GM23338 (cell line): ENCODE data around the gene INPP1. TPM values are rescaled to one million over a fixed set of nuclear protein-coding genes. Genes with fewer than 3 reads are reported as not detected.
"Not testable (repeated sequence)": the region's sequence is repeated elsewhere in the genome, so short reads cannot be mapped to it uniquely, and the experiment has no call there.

ENCODE experiments used
- ATAC-seq: fragments of 200-7000 bp; cut with Tn5 transposase; 3 replicates; pipeline ENCODE4 v1.9.1; 2020
- DNase-seq: peaks from one replicate; pipeline ENCODE4 v3.0.0-alpha.2; 2015; ENCODE audit warnings: low spot score
- H2AFZ ChIP-seq: fragments of 200-600 bp; sonication (generic); 2 replicates; pipeline ENCODE4 v1.8.0; 2016; ENCODE audit warnings: antibody characterized with exemption, mild to moderate bottlenecking, moderate library complexity
- H3F3A ChIP-seq: fragments of 200-600 bp; sonication (generic); replicated peaks from 2 replicates; pipeline ENCODE4 v1.8.0; 2017; ENCODE audit warnings: antibody characterized with exemption, mixed run types, low read depth
- H3K27ac ChIP-seq: fragments of 200-600 bp; sonication (generic); 2 replicates; pipeline ENCODE4 v1.6.1; 2016; ENCODE audit warnings: low read depth
- H3K27me3 ChIP-seq: fragments of 200-600 bp; sonication (generic); 2 replicates; pipeline ENCODE4 v1.8.0; 2016; ENCODE audit warnings: mild to moderate bottlenecking, mixed run types, moderate library complexity; ENCODE audit not compliant: insufficient read depth
- H3K36me3 ChIP-seq: fragments of 200-600 bp; sonication (generic); 2 replicates; pipeline ENCODE4 v1.8.0; 2016; ENCODE audit warnings: mild to moderate bottlenecking; ENCODE audit not compliant: insufficient read depth
- H3K4me1 ChIP-seq: fragments of 200-600 bp; sonication (generic); 2 replicates; pipeline ENCODE4 v1.8.0; 2016; ENCODE audit warnings: mild to moderate bottlenecking, moderate library complexity; ENCODE audit not compliant: insufficient read depth
- H3K4me2 ChIP-seq: fragments of 200-600 bp; sonication (generic); 2 replicates; pipeline ENCODE4 v1.7.1; 2017; ENCODE audit warnings: mixed run types
- H3K4me3 ChIP-seq: fragments of 200-600 bp; sonication (generic); 2 replicates; pipeline ENCODE4 v1.6.1; 2016; ENCODE audit warnings: mixed run types
- H3K79me2 ChIP-seq: fragments of 200-600 bp; sonication (generic); replicated peaks from 2 replicates; pipeline ENCODE4 v1.8.0; 2017; ENCODE audit warnings: mild to moderate bottlenecking; ENCODE audit not compliant: insufficient read depth
- H3K9me2 ChIP-seq: fragments of 200-600 bp; sonication (generic); 2 replicates; pipeline ENCODE4 v1.8.0; 2017; ENCODE audit not compliant: insufficient read depth
- H4K20me1 ChIP-seq: fragments of 200-600 bp; sonication (generic); replicated peaks from 2 replicates; pipeline ENCODE4 v1.8.0; 2017; ENCODE audit warnings: mild to moderate bottlenecking; ENCODE audit not compliant: insufficient read depth
- H3K27ac Mint-ChIP-seq: 2 replicates; pipeline ENCODE4 v1.8.0; 2020; ENCODE audit warnings: inconsistent platforms, mild to moderate bottlenecking, moderate library complexity, mixed read lengths
- H3K27me3 Mint-ChIP-seq: 3 replicates; pipeline ENCODE4 v1.8.0; 2022; ENCODE audit warnings: low read depth, mild to moderate bottlenecking, moderate library complexity, mixed read lengths, inconsistent platforms; ENCODE audit not compliant: insufficient read depth, poor library complexity
- H3K36me3 Mint-ChIP-seq: 3 replicates; pipeline ENCODE4 v1.8.0; 2021; ENCODE audit warnings: low read depth, mild to moderate bottlenecking, inconsistent platforms, moderate library complexity, mixed read lengths
- H3K4me1 Mint-ChIP-seq: 3 replicates; pipeline ENCODE4 v1.8.0; 2020; ENCODE audit warnings: mild to moderate bottlenecking, inconsistent platforms, mixed read lengths
- H3K4me3 Mint-ChIP-seq: 3 replicates; pipeline ENCODE4 v1.8.0; 2021; ENCODE audit warnings: moderate library complexity, mild to moderate bottlenecking, inconsistent platforms, mixed read lengths
- H3K9me3 Mint-ChIP-seq: 3 replicates; pipeline ENCODE4 v1.8.0; 2020; ENCODE audit warnings: moderate library complexity, mild to moderate bottlenecking, inconsistent platforms, mixed read lengths
- CREB1 ChIP-seq: fragments of 250-450 bp; sonication (Bioruptor Pico); IDR thresholded peaks from 2 replicates; pipeline ENCODE4 v1.5.0; 2020; ENCODE audit warnings: low read depth, mild to moderate bottlenecking, moderate library complexity
- CTCF ChIP-seq, 2 experiments: fragments of 200-600 bp in 1 of 2; sonication (generic) in 1 of 2; conservative IDR thresholded peaks; 2 replicates each; pipeline versions ENCODE4 v1.5.1 to v1.6.1; 2016 to 2017; ENCODE audit warnings: antibody characterized with exemption in 2 of 2, low read depth in 2 of 2, mild to moderate bottlenecking in 2 of 2, moderate library complexity in 1 of 2
- EZH2 ChIP-seq: fragments of 200-600 bp; sonication (generic); IDR thresholded peaks from one replicate; pipeline ENCODE4 v1.8.0; 2017; ENCODE audit warnings: antibody characterized with exemption, mild to moderate bottlenecking, low read depth; ENCODE audit not compliant: unreplicated experiment
- EZH2phosphoT487 ChIP-seq: fragments of 200-600 bp; sonication (generic); IDR thresholded peaks from one replicate; pipeline ENCODE4 v1.8.1; 2018; ENCODE audit warnings: antibody characterized with exemption; ENCODE audit not compliant: unreplicated experiment
- JUNB ChIP-seq: IDR thresholded peaks from one replicate; pipeline ENCODE4 v1.6.1; 2016; ENCODE audit warnings: antibody characterized with exemption; ENCODE audit not compliant: unreplicated experiment
- NANOG ChIP-seq: IDR thresholded peaks from 2 replicates; pipeline ENCODE4 v1.6.1; 2016; ENCODE audit warnings: antibody characterized with exemption, borderline replicate concordance
- POLR2AphosphoS5 ChIP-seq: IDR thresholded peaks from 2 replicates; pipeline ENCODE4 v1.6.1; 2016; ENCODE audit warnings: antibody characterized with exemption, low read depth
- ZNF331 ChIP-seq: fragments of 250-450 bp; sonication (Bioruptor Pico); IDR thresholded peaks from 2 replicates; pipeline ENCODE4 v1.5.0; 2020; ENCODE audit warnings: low read depth, mild to moderate bottlenecking, moderate library complexity
- long read RNA-seq: library from polyadenylated mRNA; unstranded; transcript quantifications from one replicate; pipeline ENCODE4 v2.0.0, GENCODE V29; 2020; ENCODE audit not compliant: unreplicated experiment
- polyA plus RNA-seq: library from polyadenylated mRNA; unstranded; fragments of >200 nt; fragmentation: Nextera tagmentation; extraction: Ambion mirVana; gene quantifications from 2 replicates; pipeline ENCODE4 v1.2.1, GENCODE V29; 2016
- total RNA-seq: library from RNA; depleted of rRNA; stranded (reverse); fragments of >200 nt; shearing (Covaris generic); gene quantifications from 2 replicates; pipeline ENCODE4 v1.2.3, GENCODE V29; 2014; rRNA removed

Gene INPP1
- total RNA-seq (0.31 and 6.5 TPM in 2 replicates), polyA plus RNA-seq (1.9 and 2.6 TPM in 2 replicates)
- long read RNA-seq, transcript INPP1-201 (6 exons, 1,919 nt): major isoform, 8 of 10 reads
- long read RNA-seq, partial matches to known transcripts: 0 of 10 reads
- long read RNA-seq, other reads (novel, unspliced or antisense): 1 of 10 reads

- peaks cover 21% of the 10 kb centered on the region for H3K27me3 ChIP-seq
- H3K36me3 ChIP-seq: no peaks in the 10 kb centered on the region
- no peaks in the 10 kb centered on the region for H3K79me2 ChIP-seq
- no peaks in the 10 kb centered on the region for H4K20me1 ChIP-seq
- peak within 1 kb of the TSS; percentile 82 for H3K4me2 ChIP-seq
- no peaks in the 10 kb centered on the region for H3K36me3 Mint-ChIP-seq
- H3K4me1 ChIP-seq: peaks cover 6% of the 10 kb centered on the region
- peaks cover 17% of the 10 kb centered on the region for H3K27me3 Mint-ChIP-seq
- TF ChIP-seq EZH2 (no peak), CREB1 (CRISPR knock-in tag) (peak; percentile 48; the same call in 1 of the 2 replicates)
- peak within 1 kb of the TSS; percentile 93 for H2AFZ ChIP-seq
- DNase-seq (peak; percentile 76), ATAC-seq (peak; percentile 84)
- H3K4me1 Mint-ChIP-seq: peaks cover 23% of the 10 kb centered on the region
- H3K9me3 Mint-ChIP-seq: no peaks in the 10 kb centered on the region; the same call in 2 of the 3 replicates
- H3K4me3 Mint-ChIP-seq: peak within 1 kb of the TSS; percentile 78
- H3K27ac Mint-ChIP-seq: no peak within 1 kb of the TSS
- no peaks in the 10 kb centered on the region for H3F3A ChIP-seq
- peak within 1 kb of the TSS; percentile 67 for H3K4me3 ChIP-seq
- H3K27ac ChIP-seq: no peak within 1 kb of the TSS
- H3K9me2 ChIP-seq: no peaks in the 10 kb centered on the region
These were observed at the start of gene INPP1 for GRCh38 chr2:190343536-190344275. Gene INPP1, plus strand, starts transcription at chr2:190343589. Its CDS starts 16,514 bp downstream, at chr2:190360103.

- peaks cover 68% of the 10 kb centered on the region for H3K36me3 Mint-ChIP-seq
These were observed 45.5 kb upstream of the INPP1 start for GRCh38 chr2:190297880-190298279.

GRCh38 chr2:190301032-190301431 lies 42.4 kb upstream of the INPP1 start:
- no peak overlapping the region for H3K4me3 ChIP-seq
- H3K79me2 ChIP-seq: peaks cover 18% of the 10 kb centered on the region; the same call in 1 of the 2 replicates
- H3K9me2 ChIP-seq: no peaks in the 10 kb centered on the region
- Mint-ChIP-seq H3K9me3 (peaks cover 12% of the 10 kb centered on the region; the same call in 2 of the 3 replicates), H3K4me1 (peaks cover 4% of the 10 kb centered on the region), H3K27ac (peak overlapping the region; percentile 80; the same call in 1 of the 2 replicates), H3K36me3 (peaks cover 60% of the 10 kb centered on the region), H3K4me3 (no peak overlapping the region), H3K27me3 (no peaks in the 10 kb centered on the region)
- H3K27ac ChIP-seq: no peak overlapping the region
- H3K27me3 ChIP-seq: no peaks in the 10 kb centered on the region
- H2AFZ ChIP-seq: no peak overlapping the region
- peaks cover 4% of the 10 kb centered on the region; the same call in 1 of the 2 replicates for H4K20me1 ChIP-seq
- H3K36me3 ChIP-seq: 0 out of 2 replicates have a peak, but pooled peaks cover 4% of the 10 kb centered on the region
- no peak overlapping the region for H3K4me2 ChIP-seq
- H3F3A ChIP-seq: no peaks in the 10 kb centered on the region
- ATAC-seq (peak; percentile 38; the same call in 2 of the 3 replicates), DNase-seq (no peak)
- H3K4me1 ChIP-seq: peaks cover 11% of the 10 kb centered on the region; the same call in 1 of the 2 replicates
- TF ChIP-seq ZNF331 (CRISPR knock-in tag) (no peak), EZH2phosphoT487 (no peak), JUNB (no peak), POLR2AphosphoS5 (no peak), CREB1 (CRISPR knock-in tag) (no peak), NANOG (no peak), EZH2 (no peak), CTCF (conservative IDR thresholded peaks at IDR 0.05; ENCODE audit: low read depth in 2 of 2) (no peak)

More at GRCh38 chr2:190297880-190298279, 45.5 kb upstream of the INPP1 start:
- not testable (repeated sequence) for H2AFZ ChIP-seq, H3K9me2 ChIP-seq, H3K27ac Mint-ChIP-seq, H3K27me3 Mint-ChIP-seq, H3K27ac ChIP-seq, DNase-seq, H3K4me1 Mint-ChIP-seq, H3K4me2 ChIP-seq, H3K36me3 ChIP-seq, H3K4me3 ChIP-seq, H3F3A ChIP-seq, H3K27me3 ChIP-seq, H3K4me3 Mint-ChIP-seq, ATAC-seq, H4K20me1 ChIP-seq
- Histone ChIP-seq H3K79me2 (0 out of 2 replicates have a peak, but pooled peaks cover 11% of the 10 kb centered on the region), H3K4me1 (peaks cover 11% of the 10 kb centered on the region; the same call in 1 of the 2 replicates)
- H3K9me3 Mint-ChIP-seq: peaks cover 12% of the 10 kb centered on the region; the same call in 2 of the 3 replicates
